Measurements from ENCODE around the gene CNOT6L. TPM values are rescaled to one million over a fixed set of nuclear protein-coding genes. Genes with fewer than 3 reads are reported as not detected.

CNOT6L gene
- total RNA-seq, 1 experiment from 2014 or later, result 14.5 TPM

DNA sequence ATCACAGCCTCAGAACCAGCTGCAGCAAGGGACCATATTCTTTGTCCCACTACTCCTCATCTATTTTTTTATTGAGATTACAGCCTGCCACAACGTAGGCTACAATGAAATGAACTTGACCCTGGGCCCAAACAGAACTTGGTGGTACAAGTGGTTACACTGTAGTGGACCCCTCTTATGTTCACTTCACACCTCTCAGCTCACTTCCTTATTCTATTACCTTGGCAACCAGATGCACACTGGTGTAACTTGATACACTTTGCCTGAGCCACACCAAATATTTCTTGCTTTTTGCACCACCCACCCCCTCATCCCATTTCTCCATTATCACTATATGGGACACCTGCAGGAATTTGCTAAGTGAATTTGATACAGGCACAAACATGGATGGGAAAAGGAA is 107.7 kb downstream of the CNOT6L start:
- Histone ChIP-seq H2BK12ac (ENCODE audit: insufficient read length, low read depth, low read length) (no peak overlapping the region), H3K4ac (ENCODE audit: low read depth, low read length) (no peak overlapping the region), H3K4me1 (ENCODE audit: insufficient read depth, low read length) (0 out of 2 replicates have a peak, but pooled peaks cover 3% of the 10 kb centered on the region), H2BK15ac (ENCODE audit: low read depth, low read length) (no peak overlapping the region), H3K14ac (ENCODE audit: insufficient read depth, low read length) (no peak overlapping the region), H3K79me2 (ENCODE audit: insufficient read depth, low read length) (no peaks in the 10 kb centered on the region), H4K5ac (ENCODE audit: insufficient read length, low read depth, low read length) (no peak overlapping the region), H3K9me3 (ENCODE audit: control insufficient read depth, low read depth, low read length) (no peaks in the 10 kb centered on the region), H3K23me2 (ENCODE audit: insufficient read length, low read depth, low read length, poor library complexity, severe bottlenecking) (no peaks in the 10 kb centered on the region), H4K91ac (ENCODE audit: insufficient read length, low read depth, low read length) (no peak overlapping the region), H3K23ac (ENCODE audit: insufficient read length, low read depth, low read length) (no peak overlapping the region), H3K4me2 (ENCODE audit: insufficient read depth, insufficient read length, low read length) (no peak overlapping the region), H3K79me1 (ENCODE audit: insufficient read depth, low read depth, low read length, poor library complexity, severe bottlenecking) (no peaks in the 10 kb centered on the region), H4K8ac (replicated peaks; ENCODE audit: insufficient read length, low read depth, low read length) (no peak overlapping the region), H2BK5ac (ENCODE audit: insufficient read length, low read length) (no peak overlapping the region), H2BK20ac (ENCODE audit: low read depth, low read length, poor library complexity, severe bottlenecking) (no peak overlapping the region), H2AK5ac (ENCODE audit: insufficient read length, low read length) (no peak overlapping the region), H3T11ph (ENCODE audit: low read length) (no peak overlapping the region), H3K27ac (ENCODE audit: insufficient read length, low read depth, low read length) (no peak overlapping the region), H2BK120ac (ENCODE audit: low read depth, low read length, poor library complexity, severe bottlenecking) (no peak overlapping the region), H4K20me1 (ENCODE audit: control insufficient read depth, insufficient read depth, insufficient read length) (no peaks in the 10 kb centered on the region), H3K9ac (ENCODE audit: extremely low read depth, insufficient read length, low read length) (no peak overlapping the region), H3K18ac (ENCODE audit: insufficient read length, low read depth, low read length) (no peak overlapping the region), H3K56ac (ENCODE audit: insufficient read length, low read depth, low read length) (no peak overlapping the region), H2AFZ (ENCODE audit: low read length) (no peak overlapping the region), H3K27me3 (ENCODE audit: insufficient read depth, low read length) (no peaks in the 10 kb centered on the region)
- H3K9me3 Mint-ChIP-seq, result no peaks in the 10 kb centered on the region
- DNase-seq, result no peak
- no peak overlapping the region for H3K27ac Mint-ChIP-seq
- H3K36me3 Mint-ChIP-seq (ENCODE audit: insufficient read depth in 1 of 3, low read depth in 3 of 3), result no peaks in the 10 kb centered on the region
- no peak overlapping the region for H3K4me3 Mint-ChIP-seq
- H3K4me1 Mint-ChIP-seq, result peaks cover 22 to 26% of the 10 kb centered on the region in 2 experiments
- whole genome bisulfite sequencing (ENCODE audit: extremely low coverage, insufficient read length, low lambda C conversion rate), result no CpG with 5 or more reads among the region's 1 CpG
- TF ChIP-seq, protein P1, sequence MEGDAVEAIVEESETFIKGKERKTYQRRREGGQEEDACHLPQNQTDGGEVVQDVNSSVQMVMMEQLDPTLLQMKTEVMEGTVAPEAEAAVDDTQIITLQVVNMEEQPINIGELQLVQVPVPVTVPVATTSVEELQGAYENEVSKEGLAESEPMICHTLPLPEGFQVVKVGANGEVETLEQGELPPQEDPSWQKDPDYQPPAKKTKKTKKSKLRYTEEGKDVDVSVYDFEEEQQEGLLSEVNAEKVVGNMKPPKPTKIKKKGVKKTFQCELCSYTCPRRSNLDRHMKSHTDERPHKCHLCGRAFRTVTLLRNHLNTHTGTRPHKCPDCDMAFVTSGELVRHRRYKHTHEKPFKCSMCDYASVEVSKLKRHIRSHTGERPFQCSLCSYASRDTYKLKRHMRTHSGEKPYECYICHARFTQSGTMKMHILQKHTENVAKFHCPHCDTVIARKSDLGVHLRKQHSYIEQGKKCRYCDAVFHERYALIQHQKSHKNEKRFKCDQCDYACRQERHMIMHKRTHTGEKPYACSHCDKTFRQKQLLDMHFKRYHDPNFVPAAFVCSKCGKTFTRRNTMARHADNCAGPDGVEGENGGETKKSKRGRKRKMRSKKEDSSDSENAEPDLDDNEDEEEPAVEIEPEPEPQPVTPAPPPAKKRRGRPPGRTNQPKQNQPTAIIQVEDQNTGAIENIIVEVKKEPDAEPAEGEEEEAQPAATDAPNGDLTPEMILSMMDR (conservative IDR thresholded peaks at IDR 0.05), result no peak
- no peaks in the 10 kb centered on the region for H3K27me3 Mint-ChIP-seq (ENCODE audit: low read depth)

All from H9 (cell line).